ENCODE measurements around the gene PRDM13.
"Not testable (repeated sequence)": the region's sequence is repeated elsewhere in the genome, so short reads cannot be mapped to it uniquely, and the experiment has no call there.

Gene PRDM13

GRCh38 chr6:99604166-99605073 lies 2.2 kb upstream of the PRDM13 start:
- no peak for DNase-seq

GRCh38 chr6:99605074-99605734 lies 1.4 kb upstream of the PRDM13 start:
- DNase-seq = no peak

GRCh38 chr6:99605911-99606655 lies 550 bp upstream of the PRDM13 start:
- DNase-seq = no peak

DNA sequence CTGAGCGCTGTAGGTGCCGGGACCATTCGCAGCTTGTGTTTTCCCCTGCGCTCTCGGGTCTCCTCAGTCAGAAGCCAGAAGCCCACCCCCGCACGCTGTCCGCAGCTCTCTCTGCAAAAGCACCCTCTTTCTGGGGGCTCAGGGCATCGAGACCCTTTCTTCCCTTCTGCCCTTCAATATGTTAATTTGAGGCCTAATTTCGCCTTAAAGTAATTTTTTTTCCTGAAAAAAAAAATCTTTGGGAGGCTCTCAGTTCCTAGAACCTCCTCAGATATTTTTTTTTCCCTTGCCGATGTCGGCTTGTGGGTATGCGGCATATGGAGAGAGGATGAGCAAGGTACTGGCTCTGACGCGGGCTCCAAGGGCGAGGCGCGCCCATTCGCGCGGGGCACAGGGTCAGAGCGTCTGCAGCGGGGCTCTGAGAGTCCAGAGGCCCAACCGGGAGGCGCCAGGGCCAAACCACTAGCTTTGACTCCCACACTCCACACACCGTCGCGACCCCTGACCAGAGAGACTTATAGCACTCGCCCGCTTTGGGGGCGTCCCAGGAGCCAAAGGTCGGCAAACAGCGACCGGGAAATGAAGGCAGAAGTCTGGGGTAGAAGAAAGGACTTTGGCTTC lies 893 bp downstream of the PRDM13 start:
- DNase-seq = no peak

DNA sequence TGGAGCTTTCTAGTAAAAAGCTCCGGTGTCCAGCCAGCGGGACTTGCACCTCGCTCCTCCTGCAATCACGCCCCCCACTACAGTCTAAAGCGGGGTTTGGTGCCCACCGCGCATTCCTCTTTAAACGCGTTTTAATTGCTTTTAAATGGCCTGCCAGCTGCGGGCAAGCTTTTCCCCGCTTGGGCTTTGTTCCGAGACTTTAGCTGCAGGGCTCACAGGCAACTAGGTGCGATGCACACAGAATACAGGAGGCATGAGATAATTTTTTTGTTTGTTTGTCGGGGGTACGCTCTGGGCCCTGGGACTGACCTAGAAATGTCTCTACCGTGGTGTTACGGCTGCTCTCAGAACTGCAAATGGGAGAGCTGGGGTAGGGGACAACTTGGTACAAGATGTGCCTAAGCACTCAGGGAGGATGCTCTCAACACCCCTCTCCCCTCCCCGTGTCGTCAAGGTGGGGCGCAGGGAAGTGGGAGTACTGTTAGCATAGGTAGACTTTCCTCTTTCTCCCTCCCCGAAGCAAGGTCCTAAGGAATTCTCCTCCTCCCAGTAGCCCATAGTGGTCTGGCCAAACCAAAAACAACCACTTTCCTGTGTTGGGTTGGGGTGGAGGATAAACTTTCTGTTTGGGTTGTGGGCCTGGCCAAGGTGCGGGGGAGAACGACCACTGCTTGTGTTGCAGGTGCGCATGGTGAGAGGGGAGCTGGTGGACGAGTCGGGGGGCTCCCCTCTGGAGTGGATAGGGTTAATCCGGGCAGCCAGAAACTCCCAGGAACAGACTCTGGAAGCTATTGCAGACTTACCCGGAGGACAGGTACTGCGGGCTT lies 1.6 kb downstream of the PRDM13 start:
- DNase-seq = no peak

DNA sequence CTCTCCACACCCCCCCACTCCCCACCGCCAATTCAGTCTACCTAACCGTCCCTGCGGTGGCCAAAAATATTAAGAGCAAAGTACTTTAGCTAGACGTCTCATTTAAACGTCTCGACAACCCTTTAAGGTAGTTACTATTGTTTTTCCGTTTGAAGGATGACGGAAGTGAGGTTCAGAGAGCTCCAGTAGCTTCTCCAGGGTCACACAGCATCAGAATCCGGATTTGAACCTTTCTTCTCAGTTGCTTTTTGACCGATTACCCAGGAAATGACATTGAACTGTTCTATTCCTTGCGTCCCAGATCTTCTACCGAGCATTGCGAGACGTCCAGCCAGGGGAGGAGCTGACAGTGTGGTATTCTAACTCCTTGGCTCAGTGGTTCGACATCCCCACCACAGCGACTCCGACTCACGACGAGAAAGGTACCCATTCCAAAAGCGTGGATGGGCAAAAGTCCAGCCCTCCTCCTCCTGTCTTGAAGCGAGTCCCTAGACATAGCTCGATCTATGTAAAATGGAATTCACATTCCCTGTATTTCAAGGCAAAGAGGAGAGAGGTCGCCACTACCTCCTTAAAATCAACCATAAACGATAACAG lies 2.4 kb downstream of the PRDM13 start:
- no peak for DNase-seq

- DNase-seq = no peak
Measured at GRCh38 chr6:99609905-99610489, 3.4 kb downstream of the PRDM13 start.

GRCh38 chr6:99611148-99611547 lies 4.5 kb downstream of the PRDM13 start:
- no peak for DNase-seq

DNA sequence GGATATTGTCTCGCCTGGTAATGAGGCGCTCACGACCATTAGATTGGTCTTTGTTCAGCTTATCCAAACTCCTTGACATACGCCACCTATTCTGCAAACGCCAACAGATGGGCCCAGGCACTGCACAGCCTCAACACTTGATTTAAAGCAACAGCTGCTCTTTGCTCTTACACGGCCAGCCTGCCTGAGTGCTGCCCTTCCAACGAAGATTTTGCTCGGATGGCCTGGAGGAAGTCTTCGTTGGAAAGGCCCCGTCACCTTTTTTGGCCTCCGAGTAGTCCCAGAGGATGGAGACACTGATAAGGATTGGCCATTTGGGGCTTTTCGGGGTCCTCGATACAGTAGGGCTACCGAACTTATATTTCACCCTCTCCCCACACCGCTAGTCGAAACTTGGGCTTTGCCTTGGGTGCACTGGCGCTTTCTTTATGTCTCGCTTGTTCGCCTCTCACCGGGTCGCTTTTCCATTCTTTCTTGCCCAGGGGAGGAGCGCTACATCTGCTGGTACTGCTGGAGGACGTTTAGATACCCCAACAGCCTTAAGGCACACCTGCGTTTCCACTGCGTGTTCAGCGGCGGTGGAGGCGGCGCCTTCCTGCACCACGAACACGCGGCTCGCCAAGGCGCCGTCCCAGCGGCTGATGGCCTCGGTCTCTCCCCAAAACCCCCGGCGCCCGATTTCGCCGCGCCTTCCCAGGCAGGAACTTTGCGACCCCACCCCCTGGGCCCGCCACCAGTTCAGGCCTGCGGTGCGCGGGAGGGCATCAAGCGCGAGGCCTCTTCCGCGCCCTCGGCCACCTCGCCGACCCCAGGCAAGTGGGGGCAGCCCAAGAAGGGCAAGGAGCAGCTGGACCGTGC lies 6.1 kb downstream of the PRDM13 start:
- no peak for DNase-seq

DNA sequence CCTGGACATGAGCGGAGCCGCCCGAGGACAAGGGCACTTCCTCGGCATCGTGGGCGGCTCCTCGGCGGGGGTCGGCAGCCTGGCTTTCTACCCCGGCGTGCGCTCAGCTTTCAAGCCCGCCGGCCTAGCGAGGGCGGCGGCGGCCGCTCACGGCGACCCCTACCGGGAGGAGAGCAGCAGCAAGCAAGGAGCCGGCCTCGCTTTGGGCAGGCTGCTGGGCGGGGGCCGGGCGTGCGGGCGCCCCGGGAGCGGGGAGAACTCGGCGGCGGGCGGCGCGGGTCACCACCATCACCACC lies 6.7 kb downstream of the PRDM13 start:
- no peak for DNase-seq

- peak; percentile 25 to 48 for DNase-seq
Measured at GRCh38 chr6:99613705-99614429, 7.2 kb downstream of the PRDM13 start.

DNA sequence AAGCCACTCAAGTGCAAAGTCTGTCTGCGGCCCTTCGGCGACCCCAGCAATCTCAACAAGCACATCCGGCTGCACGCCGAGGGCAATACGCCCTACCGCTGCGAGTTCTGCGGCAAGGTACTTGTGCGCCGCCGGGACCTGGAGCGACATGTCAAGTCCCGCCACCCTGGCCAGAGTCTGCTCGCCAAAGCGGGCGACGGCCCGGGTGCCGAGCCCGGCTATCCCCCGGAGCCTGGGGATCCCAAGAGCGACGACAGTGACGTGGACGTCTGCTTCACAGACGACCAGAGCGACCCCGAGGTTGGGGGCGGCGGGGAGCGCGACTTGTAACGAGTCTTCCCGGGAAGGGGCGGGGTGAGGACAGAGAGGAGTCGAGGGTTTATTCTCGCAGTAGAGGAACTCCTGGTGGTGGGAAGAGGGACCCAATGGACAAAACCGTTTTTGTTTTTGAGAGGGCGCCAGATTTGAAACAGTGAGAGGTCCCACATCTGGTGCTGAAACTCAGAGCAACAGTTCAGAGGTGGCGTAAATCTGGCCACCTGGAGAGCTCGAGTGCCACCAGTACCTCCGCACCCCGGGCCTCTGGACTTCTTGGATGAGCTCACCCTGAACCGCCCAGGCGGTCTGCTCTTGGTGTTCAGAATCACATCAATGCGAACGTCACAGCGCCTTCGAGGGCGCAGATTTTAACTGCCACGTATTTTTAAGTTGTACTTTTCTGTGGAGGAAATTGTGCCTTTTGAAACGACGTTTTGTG lies 8.0 kb downstream of the PRDM13 start:
- peak; percentile 22 to 28 for DNase-seq

GRCh38 chr6:99617131-99617530 lies 10.5 kb downstream of the PRDM13 start:
- no peak for DNase-seq

- DNase-seq = no peak
Measured at GRCh38 chr6:99618649-99619408, 12.2 kb downstream of the PRDM13 start.

DNA sequence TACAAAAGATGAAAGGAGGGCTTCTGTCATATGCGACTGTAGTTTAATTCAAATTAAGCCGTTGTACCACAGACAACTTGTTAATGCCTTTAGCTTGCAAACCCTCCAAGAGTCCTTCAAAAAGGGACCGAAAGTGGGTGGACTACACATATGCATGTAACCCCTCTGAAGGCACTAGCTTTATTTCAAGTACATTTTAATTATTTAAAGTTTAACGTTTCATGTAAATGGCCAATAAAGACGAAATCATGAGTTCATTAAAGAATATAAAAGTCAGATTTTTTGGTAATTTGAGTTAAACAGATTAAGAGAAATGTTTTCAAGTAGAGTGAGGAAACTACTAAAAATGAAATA lies 12.8 kb downstream of the PRDM13 start:
- no peak for DNase-seq

GRCh38 chr6:99622044-99622443 lies 15.4 kb downstream of the PRDM13 start:
- not testable (repeated sequence) for DNase-seq

DNA sequence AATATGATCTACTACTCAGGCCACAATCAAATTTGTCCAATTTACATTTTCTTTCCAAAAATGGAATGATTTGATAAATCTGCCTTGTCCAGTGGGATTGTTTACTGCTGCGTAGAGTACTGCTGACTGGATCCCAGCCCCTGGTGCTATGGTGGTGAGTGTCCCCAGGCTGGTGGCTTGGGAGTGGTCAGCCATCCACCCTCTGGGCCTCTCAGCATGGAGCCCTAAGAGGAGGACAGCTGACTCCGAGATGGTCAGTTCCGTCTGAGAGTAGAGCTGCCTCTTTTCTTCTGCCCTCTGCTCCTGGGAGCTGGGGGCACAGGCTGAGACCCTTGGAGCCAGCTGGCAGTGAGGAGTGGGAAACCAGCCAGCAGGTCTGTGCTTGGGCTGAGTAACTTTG lies 22.7 kb downstream of the PRDM13 start:
- no peak for DNase-seq

DNA sequence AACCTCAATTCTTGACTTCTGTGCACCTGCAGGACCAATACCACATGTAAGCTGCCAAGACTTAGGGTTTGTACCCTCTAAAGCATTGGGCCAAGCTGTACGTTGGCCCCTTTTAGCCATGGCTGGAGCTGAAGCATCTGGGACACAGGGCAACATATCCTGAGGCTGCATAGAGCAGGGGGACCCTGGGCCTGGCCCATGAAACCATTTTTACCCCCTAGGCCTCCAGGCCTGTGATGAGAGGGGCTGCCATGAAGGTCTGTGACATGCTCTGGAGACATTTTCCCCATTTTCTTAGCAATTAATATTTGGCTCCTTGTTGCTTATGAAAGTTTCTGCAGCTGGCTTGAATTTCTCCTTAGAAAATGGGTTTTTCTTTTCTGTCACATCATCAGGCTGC lies 31.0 kb downstream of the PRDM13 start:
- no peak for DNase-seq
